HG03378 (cell line): ENCODE measurements around the gene NAV2.

Experiments used
- ATAC-seq: cut with Tn5 transposase; IDR thresholded peaks from one replicate; pipeline ENCODE4 v1.9.1; 2021; ENCODE audit warnings: mild to moderate bottlenecking, moderate library complexity; ENCODE audit not compliant: unreplicated experiment

The NAV2 gene

DNA sequence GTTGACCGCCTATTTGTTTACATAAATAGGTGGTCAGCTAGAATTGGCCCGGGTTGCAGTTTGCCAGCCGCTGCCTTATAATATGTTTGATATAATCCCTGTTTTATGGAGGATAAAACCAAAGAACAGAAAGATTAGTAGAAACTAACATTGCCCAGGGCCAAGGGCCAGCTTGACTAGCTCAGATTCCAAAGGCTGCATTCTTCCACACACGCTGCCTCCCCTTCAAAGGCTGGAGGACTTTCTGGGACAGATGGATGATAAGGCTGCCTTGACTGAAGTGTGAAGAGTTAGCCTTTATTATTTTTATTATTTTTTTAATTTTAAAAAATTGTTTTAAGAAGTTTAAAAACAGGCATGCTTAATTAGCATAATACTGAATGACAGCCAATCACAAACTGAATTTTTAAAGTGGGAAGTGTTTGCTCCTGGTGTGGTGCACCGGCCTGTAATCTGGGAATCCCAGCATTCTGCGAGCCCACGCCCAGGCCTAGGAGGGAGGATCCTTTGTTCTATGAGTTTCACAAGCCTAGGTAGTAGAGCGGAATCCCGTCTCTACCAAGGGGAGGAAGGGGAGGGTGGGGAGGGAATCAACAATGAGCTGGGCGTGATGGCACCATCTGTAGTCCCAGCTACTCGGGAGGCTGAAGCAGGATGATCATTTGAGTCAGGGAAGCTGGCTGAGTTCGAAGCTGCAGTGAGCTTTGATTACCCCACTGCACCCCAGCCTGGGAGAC is 114.9 kb downstream of the NAV2 start:
- no peak for ATAC-seq

DNA sequence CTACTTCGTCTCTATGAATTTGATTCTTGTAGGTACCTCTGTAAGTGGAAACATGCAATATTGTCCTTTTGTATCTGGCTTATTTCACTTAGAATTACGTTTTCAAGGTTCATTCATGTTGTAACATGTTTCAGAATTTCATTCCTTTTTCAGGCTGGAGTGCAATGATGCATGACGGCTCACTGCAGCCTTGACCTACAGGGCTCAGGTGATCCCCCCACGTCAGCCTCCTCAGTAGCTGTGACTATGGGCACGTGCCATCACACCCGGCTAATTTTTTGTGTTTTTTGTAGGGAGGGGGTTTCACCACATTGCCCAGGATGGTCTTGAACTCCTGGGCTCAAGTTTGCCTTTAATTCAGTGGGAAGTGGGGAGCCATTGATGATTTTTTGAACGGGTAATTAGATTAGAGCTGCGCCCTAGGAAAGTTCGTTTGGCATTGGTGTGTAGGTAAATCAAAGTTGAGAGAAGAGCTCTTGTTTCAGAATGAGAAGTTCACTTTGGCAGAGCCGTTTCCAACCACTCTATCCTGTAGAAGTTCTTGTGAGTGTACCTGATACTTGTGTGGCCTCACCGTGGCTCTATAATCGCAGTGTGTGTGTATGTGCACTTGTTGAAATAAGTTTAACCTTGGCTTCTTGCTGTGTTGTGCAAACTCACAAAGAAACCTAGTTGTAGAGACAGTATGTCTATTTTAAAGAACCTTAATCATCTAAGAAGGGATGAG is 115.9 kb downstream of the NAV2 start:
- no peak for ATAC-seq

DNA sequence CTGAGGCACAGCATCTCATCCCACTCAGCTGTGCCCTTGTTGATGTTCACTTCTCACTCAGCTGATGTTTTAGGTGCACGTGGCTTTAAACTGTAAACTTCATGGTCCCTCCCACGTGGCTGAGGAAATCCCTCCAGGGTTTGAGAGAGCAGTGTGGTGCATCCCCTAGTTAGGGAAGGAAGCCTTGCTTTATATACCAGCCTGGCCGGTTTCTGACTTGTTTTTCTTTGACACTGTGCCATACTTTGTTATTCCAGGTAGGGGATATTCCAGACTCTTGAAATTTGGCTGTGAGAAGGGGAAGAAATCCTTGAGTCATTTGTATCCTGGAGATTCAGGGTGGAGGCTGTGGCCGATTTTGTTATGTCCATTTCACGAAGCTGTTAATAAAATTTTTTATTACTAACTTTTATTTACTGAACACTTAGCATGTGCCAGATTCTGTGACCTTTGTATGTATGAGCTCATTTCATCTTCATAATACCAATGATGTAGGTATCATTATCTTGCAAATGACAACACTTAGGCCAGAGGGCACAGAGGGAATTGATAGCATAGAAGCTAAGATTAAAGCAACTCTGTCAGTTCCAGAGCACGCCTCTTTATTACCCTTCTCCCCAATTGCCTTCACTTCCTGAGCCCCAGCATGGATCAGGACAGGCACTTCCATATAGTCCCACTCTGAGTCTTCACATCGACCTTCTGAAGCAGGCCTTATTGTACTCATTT is 116.6 kb downstream of the NAV2 start:
- ATAC-seq = no peak

DNA sequence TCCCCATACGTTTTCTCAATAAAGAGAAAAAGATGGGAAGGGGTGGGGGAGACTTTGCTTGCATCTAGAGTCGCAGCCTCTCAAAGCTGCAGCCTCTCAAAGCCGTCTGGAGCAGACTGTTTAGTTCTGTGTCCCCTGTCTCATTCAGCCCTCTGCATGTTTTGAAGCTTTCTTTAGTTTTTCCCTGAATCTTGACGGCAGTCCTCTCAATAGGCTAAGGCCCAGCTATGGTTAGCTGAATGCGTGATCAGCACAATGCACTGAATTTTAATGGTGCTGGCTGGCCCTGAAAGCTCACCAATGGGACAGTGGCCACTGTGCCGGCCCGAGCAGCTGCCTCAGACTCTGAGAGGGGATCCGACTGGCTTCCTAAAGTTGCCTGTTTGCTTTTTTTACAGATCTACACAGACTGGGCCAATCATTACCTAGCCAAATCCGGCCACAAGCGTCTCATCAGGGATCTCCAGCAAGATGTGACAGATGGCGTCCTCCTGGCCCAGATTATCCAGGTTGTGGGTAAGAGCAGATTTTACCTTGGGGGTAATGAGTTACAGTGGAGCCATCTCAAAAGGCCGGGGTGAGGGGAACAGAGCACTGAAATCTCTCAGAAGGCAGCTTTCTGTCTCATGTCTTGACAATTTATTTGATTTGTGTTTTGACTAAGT is 119.6 kb downstream of the NAV2 start:
- ATAC-seq = no peak

DNA sequence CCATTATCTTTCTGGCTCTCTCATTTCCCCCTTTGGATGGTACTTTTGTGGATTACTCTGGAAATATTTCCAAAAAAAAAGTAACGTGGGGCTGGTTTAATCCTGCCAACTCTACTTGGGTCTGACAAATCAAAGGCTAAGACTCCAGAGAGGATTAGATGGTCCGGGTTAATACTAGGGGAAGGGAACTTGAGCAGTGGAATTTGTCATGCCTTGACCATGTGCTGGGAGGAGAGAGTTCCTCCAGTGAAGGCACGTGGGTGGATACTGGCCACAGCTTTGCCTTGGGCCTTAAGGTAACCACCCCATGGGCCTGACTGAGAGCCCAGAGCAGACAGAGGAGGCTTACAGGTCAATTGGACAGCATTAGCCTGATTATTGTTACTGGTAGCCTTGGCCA is 120.3 kb downstream of the NAV2 start:
- no peak for ATAC-seq

DNA sequence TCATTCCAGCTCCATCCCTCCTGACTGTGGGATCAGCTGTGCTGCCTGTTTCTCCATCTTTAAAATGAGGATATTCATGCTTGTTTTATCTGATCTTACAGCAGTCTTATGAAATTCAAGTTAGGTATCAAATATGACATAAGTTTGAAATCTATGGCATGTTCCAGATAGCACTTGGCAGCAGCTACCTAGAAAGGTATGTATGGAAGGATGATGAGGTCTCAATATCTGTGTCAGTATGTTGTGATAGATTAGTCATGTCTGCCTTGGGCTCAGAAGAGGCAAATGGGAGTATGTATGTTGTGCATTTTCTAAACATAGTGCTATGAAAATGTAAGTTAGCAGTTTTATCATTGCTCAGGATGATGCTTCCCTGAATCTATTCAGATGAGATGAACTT is 122.1 kb downstream of the NAV2 start:
- ATAC-seq = no peak

DNA sequence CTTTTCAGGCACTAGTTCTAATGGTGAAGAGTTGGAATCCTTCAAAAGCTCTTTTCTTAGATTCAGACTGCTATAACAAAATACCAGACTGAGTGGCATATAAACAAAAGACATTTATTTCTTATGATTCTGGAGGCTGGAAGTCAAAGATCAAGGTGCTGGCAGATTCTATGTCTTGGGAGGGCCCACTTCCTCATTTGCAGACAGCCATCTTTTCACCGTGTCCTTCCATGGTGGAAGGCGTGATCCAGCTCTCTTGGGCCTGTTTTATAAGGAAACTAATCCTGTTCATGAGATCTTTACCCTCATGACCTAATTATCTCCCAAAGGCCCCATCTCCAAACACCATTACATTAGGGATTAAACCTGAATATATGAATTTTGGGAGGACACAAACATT is 124.0 kb downstream of the NAV2 start:
- ATAC-seq = no peak

DNA sequence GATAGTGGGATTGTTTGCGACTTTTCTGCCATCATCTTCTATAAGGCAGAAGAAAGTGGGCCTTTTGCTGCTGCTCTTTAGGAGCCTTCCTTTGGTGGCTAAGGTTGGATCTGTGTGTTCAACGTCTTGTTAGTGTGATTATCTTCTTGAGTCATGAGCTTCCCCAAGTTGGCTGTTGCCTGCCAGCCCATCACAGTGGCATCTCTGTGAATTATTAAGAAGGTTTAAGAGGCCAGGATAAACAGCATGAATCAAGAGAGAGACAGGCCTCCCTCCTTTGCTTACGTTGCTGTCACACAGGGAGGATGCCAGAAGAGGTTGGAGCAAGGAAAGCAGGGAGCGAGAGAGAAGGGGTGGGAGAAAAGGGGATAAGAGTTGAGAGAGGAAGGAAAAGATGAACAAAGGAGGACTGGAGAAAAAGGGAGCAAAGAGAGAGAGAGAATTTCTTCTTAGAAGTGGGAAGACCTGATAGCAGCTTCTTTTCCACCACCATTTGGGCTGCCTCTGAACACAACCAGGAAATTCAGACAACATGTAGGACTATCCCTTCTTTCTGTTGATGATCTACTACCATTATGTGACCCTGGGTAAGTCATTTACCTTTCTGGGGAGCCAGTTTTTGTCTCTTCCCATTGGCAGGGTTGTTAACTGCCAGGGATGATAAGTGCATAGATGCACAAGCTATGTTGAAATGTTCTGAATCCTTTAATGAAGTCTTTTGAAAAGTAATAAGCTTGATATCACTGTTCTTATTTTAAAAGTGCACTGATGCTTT is 126.5 kb downstream of the NAV2 start:
- ATAC-seq = no peak

DNA sequence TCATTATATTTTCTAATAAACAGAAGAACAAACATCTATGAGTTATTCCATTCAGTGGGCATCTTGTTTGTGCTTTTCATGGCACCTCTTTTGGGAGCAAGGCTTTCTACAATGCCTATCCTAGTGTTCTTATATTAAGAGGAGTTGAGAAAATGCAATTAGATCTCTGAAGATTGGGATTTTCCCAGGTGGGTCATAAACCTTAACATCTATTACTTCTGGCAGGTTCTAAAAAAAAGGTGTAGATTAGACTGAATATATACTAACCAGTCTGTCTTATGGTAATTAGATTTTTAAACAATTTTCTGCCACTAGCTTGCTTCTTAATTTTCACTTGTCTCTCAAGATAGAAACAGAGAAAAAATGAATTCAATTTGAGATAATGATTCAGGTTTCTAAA is 128.3 kb downstream of the NAV2 start:
- ATAC-seq = no peak

DNA sequence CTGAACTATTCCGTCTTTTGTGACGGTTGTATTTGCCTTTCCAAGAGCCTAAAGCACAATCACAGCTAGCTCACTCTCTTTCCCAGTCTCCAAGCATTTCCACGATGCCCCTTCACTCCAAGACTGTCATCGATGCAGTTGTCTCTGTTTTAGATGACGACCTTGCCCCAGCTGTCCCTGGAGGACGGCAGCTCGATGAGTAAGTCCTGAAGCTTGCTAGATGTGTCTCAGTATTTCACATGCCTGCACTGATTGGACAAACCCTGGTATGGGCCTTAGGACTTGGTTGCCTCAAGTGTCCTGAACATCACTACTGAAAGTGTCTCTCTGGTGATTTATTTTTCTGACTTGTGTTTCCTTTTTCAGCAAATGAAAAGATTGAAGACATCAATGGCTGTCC is 129.9 kb downstream of the NAV2 start:
- ATAC-seq = no peak

DNA sequence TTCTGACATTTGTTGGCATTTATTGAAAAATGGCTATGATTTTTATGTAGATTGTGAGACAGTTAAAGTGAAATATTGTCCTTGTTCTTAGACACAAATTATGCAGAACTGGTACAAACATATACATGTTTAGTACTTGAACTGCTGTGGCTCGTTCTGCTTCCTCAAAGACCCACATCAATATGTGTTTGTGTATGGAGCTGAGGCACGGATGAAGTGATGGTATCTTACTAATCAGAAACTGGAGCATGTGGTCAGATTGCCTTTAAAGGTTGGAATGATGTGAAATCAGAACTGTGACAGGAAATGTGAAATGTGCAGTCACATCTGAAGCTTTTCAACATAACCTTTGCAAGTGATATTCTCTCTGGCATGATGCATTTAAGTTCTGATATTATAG is 130.4 kb downstream of the NAV2 start:
- no peak for ATAC-seq

DNA sequence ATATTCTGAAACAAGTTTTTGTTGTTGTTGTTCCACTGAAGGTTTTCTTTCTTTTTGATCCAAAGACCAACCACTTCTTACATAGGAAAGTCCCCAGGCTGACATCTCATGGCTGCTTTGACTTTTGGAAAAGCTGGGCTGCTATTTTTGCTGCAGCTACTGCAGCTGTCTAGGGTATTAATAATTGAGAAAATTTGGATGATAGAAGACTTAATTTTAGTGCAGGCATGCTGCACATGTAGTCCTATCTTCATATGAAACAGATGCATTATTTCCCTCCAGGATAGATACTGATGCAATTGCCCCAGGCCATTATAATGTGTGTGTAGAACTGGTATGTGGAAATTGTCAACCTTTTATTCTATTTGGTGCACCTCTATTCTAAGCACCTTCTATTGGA is 131.4 kb downstream of the NAV2 start:
- no peak for ATAC-seq

DNA sequence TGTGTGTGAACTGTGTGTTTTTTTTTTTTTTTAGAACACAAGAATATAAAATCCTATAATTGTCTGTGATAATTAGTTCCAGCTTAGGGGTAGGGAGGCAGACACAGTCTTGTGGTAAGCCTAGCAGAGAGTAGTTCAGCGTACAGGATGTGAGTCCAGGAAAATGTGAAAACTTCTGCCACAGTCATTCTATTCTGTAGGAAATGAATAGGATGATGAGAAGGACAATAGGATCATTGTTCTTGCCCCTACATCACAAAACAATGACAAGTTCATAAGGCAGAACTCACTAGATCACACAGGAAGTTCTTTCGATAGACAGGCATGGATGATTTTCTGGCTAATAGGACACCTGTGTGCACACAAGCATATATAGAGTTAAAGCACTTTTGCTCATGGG is 132.2 kb downstream of the NAV2 start:
- ATAC-seq = no peak

DNA sequence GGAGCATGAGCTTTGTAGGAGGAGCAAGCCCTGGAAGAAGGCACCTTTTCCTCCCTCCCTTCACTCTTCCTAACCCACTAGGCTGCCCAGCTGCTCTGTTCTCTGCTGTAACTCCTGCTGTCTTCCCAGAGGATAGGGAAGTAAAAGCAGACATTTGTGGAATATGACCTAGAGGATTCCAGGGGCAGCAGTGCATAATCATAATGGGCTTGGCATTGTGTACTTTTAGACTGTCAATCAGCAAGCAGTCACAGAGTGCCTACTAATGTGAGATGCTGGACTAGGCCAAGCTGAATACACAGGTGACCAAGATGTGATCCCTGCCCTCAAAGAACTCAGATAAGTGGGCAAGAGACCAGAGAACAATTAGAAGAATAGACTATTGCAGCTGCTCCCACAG is 133.0 kb downstream of the NAV2 start:
- no peak for ATAC-seq

DNA sequence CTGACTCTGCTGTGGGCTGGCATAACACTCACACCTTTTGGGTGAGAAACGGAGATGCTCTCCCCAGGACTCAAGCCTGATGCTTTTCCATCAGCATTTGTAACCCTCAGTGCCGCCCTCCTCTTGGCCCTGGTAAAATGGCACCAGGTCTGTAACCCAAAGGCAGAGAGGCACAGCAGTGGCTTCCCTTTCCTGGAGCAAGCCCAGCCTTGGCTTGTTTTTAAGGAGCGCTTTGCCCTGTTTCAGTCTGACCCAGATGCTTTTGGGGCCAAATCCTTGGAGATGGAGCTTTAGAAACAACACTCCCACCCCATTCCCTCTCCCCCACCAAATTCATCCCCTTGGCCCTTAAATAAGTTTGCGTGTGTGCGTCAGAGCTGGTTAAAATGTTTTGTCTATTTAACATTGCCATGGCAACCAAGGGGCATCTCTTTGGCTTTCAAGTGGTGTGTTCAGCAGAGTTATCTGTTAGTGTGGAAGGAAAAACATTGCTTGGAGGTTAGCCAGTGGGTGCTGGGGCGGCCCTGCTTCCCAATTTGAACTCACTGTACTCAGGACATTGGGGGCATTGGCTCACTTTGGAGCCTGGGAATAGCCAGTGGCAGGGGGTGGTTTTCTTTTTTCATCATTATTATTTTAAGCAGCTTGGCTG is 134.1 kb downstream of the NAV2 start:
- no peak for ATAC-seq

DNA sequence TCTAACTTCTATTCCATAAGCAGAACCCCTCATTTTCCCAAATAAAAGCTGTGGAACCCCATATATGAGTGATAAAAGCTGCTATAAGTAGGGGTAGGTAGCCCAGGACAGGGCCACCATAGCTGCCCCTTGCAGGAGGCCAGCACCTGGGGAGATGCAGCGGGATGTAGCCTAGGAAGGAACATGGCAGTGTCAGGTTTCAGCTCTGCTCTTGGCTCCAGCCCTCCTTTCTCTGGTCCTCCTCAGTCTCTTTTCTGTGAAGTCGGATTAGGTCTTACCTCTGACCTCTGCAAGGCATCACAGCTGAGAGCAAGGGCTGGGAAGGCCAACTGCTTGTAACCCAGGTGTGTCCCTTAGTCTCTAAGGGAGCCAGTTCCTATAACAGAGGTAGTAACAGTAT is 135.6 kb downstream of the NAV2 start:
- no peak for ATAC-seq

DNA sequence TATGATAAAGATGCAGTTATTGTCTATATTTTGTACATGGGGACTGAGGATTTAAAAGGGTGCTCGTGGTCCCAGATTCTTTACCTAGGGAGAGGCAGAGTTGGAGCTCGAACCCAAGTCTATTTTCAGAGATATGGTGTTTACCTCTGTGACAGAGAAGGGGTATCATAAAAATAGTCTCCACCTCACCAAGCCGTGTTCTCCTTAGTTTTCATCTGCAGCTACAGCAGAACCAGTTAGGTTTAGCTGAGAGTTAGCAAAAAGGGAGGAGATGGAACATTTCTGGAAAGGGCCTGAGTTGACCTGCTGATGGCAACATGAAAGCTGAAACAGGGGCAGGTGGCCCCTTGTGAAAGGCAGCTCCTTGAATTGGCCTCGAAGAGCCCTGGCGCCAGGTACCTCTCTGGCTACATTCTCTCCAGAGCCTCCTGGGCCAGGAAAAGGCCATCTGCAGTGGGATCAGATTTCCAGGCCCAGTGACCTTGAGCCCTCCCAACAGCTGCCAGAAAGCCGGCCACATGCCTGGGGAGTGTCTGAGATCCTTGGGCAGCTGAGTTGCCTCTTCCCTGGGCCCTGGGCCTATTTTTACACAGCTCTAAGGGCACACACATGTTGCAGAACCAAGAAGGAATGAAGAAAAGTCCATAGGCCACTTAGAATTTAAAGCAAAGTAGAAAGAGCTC is 136.6 kb downstream of the NAV2 start:
- ATAC-seq = no peak

DNA sequence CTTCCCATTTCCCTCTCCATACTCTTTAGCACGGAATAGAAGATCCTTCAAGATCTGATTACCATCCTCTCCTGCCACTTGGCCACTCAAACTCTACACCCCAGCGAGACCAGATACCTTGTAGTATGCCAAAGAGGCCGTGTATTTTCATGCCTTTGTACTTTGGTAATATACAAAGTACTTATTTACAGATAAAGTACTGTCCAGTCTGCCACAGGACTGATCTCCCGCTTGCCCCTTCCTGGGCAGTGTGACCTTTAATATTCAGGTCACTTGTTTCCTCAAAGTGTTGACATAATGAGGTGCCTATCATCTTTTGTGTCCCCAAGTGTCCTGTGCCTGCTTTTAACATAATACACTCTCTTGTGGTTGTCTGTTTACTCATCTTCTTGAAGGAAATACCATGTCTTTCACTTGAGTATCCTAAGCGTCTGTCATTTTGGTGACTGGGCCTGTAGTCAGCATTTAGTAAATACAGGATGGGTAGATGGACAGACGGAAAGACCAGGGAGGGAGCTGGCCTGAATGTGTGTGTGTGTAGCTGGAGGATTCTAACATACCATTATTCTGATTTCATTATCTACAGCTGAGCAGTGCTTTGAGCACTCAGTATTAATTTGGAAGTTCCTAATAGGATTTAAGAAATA is 137.4 kb downstream of the NAV2 start:
- no peak for ATAC-seq

DNA sequence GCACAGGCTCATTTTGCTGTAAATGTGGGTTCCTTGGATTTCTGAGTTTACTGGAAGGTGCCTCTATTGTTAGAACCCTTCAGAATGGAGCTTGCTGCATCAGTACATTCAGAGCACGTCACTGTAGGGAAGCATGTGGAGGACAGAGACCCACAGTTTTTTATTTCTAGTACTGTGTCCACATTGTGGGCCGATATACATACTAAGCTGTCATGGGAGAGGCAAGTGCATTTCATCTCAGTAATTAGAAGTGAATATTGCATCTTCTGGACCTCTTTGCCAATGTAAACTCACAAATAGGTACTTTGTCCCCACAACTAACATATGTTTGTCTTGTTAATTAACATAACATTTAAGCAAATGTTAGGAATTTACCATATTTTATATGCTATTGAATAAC is 139.7 kb downstream of the NAV2 start:
- ATAC-seq = no peak
